HG03439 (cell line): ENCODE measurements around the gene PLD5.
"Not testable (repeated sequence)": the region's sequence is repeated elsewhere in the genome, so short reads cannot be mapped to it uniquely, and the experiment has no call there.

Experiments used
- ATAC-seq: cut with Tn5 transposase; IDR thresholded peaks from one replicate; pipeline ENCODE4 v1.9.1; 2021; ENCODE audit warnings: mild to moderate bottlenecking, moderate library complexity; ENCODE audit not compliant: unreplicated experiment

The PLD5 gene

GRCh38 chr1:242179767-242180166, 344.7 kb downstream of the PLD5 start:
- peak; percentile 90 for ATAC-seq

- no peak for ATAC-seq
Measured at GRCh38 chr1:242178924-242179708, 345.4 kb downstream of the PLD5 start.

GRCh38 chr1:242178436-242178835, 346.1 kb downstream of the PLD5 start:
- no peak for ATAC-seq

- ATAC-seq = no peak
Measured at GRCh38 chr1:242162140-242162539, 362.4 kb downstream of the PLD5 start.

- no peak for ATAC-seq
Measured at GRCh38 chr1:242147096-242147976, 377.2 kb downstream of the PLD5 start.

- no peak for ATAC-seq
Measured at GRCh38 chr1:242146652-242147051, 377.8 kb downstream of the PLD5 start.

- no peak for ATAC-seq
Measured at GRCh38 chr1:242140836-242141235, 383.7 kb downstream of the PLD5 start.

- no peak for ATAC-seq
Measured at GRCh38 chr1:242139986-242140385, 384.5 kb downstream of the PLD5 start.

GRCh38 chr1:242139442-242139841, 385.1 kb downstream of the PLD5 start:
- ATAC-seq = no peak

GRCh38 chr1:242133796-242134195, 390.7 kb downstream of the PLD5 start:
- no peak for ATAC-seq

- no peak for ATAC-seq
Measured at GRCh38 chr1:242133351-242133750, 391.1 kb downstream of the PLD5 start.

GRCh38 chr1:242132121-242132817, 392.2 kb downstream of the PLD5 start:
- no peak for ATAC-seq

GRCh38 chr1:242128951-242129502, 395.5 kb downstream of the PLD5 start:
- ATAC-seq = no peak

GRCh38 chr1:242120432-242120831, 404.1 kb downstream of the PLD5 start:
- no peak for ATAC-seq

GRCh38 chr1:242100921-242101320, 423.6 kb downstream of the PLD5 start:
- no peak for ATAC-seq

- not testable (repeated sequence) for ATAC-seq
Measured at GRCh38 chr1:242097283-242097682, 427.2 kb downstream of the PLD5 start.

- no peak for ATAC-seq
Measured at GRCh38 chr1:242093116-242093515, 431.4 kb downstream of the PLD5 start.

- no peak for ATAC-seq
Measured at GRCh38 chr1:242089911-242090310, 434.6 kb downstream of the PLD5 start.

- ATAC-seq = no peak
Measured at GRCh38 chr1:242088875-242089274, 435.6 kb downstream of the PLD5 start.

- no peak for ATAC-seq
Measured at GRCh38 chr1:242086706-242087105, 437.8 kb downstream of the PLD5 start.

GRCh38 chr1:242086093-242086492, 438.4 kb downstream of the PLD5 start:
- no peak for ATAC-seq
